Breast epithelium (tissue), 3 donors: Measurements from ENCODE around the gene TPPP.

Source experiments
- CTCF ChIP-seq, 3 donors: fragments of 450-650 bp; IDR thresholded peaks; one replicate each; pipeline ENCODE4 v1.5.1; 2016 to 2017; ENCODE audit warnings: antibody characterized with exemption in 3 of 3, mild to moderate bottlenecking in 3 of 3, moderate library complexity in 3 of 3
- POLR2A ChIP-seq: fragments of 450-650 bp; IDR thresholded peaks from one replicate; pipeline ENCODE4 v1.6.1; 2016; ENCODE audit warnings: antibody characterized with exemption, mild to moderate bottlenecking, moderate library complexity

GRCh38 chr5:619444-619843 is 73.7 kb downstream of the TPPP start:
- TF ChIP-seq CTCF (IDR thresholded peaks at IDR 0.05) (no peak), POLR2A (no peak)
